Dendritic cell treated with granulocyte-macrophage colony-stimulating factor and Interleukin-4, amounts not matched to agents 40 ng/mL and 50 ng/mL, for 4 days (primary cell): ENCODE data around the gene SUGCT.
"Not testable (repeated sequence)": the region's sequence is repeated elsewhere in the genome, so short reads cannot be mapped to it uniquely, and the experiment has no call there.

Experiments used
- H3K27ac Mint-ChIP-seq: one replicate; pipeline ENCODE4 v1.8.0; 2022; ENCODE audit warnings: mild to moderate bottlenecking, mixed read lengths
- H3K27me3 Mint-ChIP-seq: one replicate; pipeline ENCODE4 v1.8.0; 2022; ENCODE audit warnings: mild to moderate bottlenecking, mixed read lengths
- H3K36me3 Mint-ChIP-seq: one replicate; pipeline ENCODE4 v1.8.0; 2022; ENCODE audit warnings: low read depth, mixed read lengths
- H3K4me1 Mint-ChIP-seq: one replicate; pipeline ENCODE4 v1.8.0; 2022; ENCODE audit warnings: low read depth, mixed read lengths
- H3K4me3 Mint-ChIP-seq: one replicate; pipeline ENCODE4 v1.8.0; 2022; ENCODE audit warnings: mild to moderate bottlenecking, moderate library complexity, mixed read lengths
- H3K9me3 Mint-ChIP-seq: one replicate; pipeline ENCODE4 v1.8.0; 2022; ENCODE audit warnings: mixed read lengths
- intact Hi-C: fragments of 100-400 bp; cut with micrococcal nuclease; formaldehyde crosslinking; loops from one replicate; pipeline ENCODE4 v1.15.0; 2022

SUGCT gene

DNA sequence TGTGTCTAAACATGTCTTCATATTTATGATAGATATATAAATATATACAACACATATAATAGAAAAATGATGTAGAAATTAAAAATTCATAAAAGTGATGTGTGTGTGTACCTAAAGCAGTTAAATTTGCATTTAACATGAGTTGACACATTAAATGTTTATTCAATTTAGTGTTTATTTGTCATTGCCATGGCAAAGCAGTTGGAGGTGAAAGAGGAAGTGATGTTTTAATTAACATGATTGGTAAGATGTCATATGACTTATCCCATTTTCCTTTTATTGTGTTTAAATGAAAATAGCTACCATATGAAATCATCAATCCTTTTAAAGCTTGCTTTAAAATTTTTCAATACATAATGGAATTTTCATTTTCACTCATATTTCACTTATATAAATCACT is 452.6 kb downstream of the SUGCT start:
- no peaks in the 10 kb centered on the region for H3K9me3 Mint-ChIP-seq
- intact Hi-C loops, result no loop called here
- no peak overlapping the region for H3K27ac Mint-ChIP-seq
- H3K4me1 Mint-ChIP-seq, result peaks cover 17% of the 10 kb centered on the region
- no peak overlapping the region for H3K4me3 Mint-ChIP-seq
- no peaks in the 10 kb centered on the region for H3K27me3 Mint-ChIP-seq
- no peaks in the 10 kb centered on the region for H3K36me3 Mint-ChIP-seq

DNA sequence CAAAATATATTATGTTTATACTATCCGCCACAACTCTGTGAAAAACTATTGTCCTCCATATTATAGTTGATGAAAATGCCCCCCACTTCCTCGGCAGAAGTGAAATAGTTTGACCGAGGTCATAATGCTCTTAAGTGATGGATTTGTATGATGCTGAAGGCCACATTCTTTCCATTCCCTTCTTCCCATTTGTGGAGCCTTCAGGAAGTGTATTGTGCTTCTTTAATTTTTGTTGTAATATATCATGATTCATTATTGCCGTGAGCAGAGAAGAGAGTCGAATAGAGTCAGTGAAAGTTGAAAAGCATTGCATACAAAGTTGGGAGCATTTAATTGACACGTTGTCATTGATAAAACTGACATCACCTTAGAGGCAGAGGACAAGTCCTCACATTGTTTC is 460.3 kb downstream of the SUGCT start:
- no peaks in the 10 kb centered on the region for H3K9me3 Mint-ChIP-seq
- H3K27me3 Mint-ChIP-seq, result no peaks in the 10 kb centered on the region
- intact Hi-C loops, result no loop called here
- H3K36me3 Mint-ChIP-seq, result no peaks in the 10 kb centered on the region
- peaks cover 14% of the 10 kb centered on the region for H3K4me1 Mint-ChIP-seq
- no peak overlapping the region for H3K27ac Mint-ChIP-seq
- no peak overlapping the region for H3K4me3 Mint-ChIP-seq

DNA sequence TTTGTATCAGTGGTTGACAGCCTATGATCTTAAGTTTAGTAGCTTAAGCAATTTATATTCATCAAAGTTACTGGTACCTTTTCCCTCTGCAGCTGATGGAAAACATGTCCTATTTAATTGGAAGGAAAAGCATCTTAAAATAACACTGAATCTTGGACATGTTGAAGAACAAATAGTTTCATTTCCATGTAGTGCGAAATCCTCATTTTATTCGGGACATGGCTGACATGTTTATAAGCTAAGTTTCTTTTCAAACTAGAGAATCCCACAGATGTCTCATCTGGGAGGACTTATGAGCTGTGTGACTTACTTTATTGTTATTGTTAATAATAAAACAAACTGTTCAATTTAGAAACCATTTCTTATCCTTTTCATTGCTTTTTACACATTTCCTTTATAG is 461.0 kb downstream of the SUGCT start:
- H3K4me1 Mint-ChIP-seq, result peaks cover 17% of the 10 kb centered on the region
- no peak overlapping the region for H3K4me3 Mint-ChIP-seq
- no peaks in the 10 kb centered on the region for H3K9me3 Mint-ChIP-seq
- intact Hi-C loops, result no loop called here
- H3K27ac Mint-ChIP-seq, result no peak overlapping the region
- no peaks in the 10 kb centered on the region for H3K27me3 Mint-ChIP-seq
- no peaks in the 10 kb centered on the region for H3K36me3 Mint-ChIP-seq

DNA sequence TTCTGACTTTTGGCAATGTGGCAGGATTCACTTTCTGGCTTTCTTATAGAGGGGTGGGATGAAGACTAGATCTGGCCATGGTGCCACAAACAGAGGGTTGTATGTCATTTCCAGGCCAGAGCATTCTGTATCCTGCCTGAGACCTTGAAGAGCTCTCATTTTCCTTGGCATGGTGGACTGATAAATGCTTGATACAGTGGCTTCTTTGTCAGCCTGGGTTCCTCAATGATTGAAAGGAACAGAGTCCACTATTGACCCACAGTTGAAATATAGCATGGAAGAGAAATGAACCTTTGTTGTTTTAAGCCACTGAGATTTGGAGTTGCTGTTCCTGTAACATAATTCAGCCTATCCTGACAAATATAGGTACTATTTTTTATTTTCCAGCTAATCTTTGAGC is 462.7 kb downstream of the SUGCT start:
- intact Hi-C loops, result no loop called here
- Mint-ChIP-seq H3K27ac (no peak overlapping the region), H3K9me3 (no peaks in the 10 kb centered on the region), H3K4me1 (peaks cover 17% of the 10 kb centered on the region), H3K27me3 (no peaks in the 10 kb centered on the region), H3K4me3 (no peak overlapping the region), H3K36me3 (no peaks in the 10 kb centered on the region)

DNA sequence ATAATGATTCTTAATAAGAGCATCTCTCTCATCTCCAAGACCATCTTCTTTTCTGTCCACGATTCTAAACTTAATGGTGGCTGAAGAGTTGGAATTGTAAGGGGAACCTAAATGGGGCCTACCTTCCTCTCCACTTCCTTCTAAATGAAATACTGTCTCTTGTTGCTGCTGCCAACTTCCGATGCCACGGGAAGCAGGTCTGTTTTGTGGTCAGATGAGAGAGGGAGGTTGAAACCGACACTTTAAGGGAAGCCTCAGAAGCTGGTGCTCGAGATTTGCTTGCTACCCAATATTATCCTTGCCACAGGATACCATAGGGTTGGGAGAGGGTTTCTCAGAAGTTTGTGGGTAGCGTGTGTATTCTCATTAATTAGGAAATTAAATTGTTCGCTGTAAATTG is 464.1 kb downstream of the SUGCT start:
- Mint-ChIP-seq H3K36me3 (no peaks in the 10 kb centered on the region), H3K27ac (no peak overlapping the region), H3K4me3 (no peak overlapping the region), H3K27me3 (no peaks in the 10 kb centered on the region), H3K9me3 (no peaks in the 10 kb centered on the region), H3K4me1 (peaks cover 17% of the 10 kb centered on the region)
- intact Hi-C loops, result no loop called here

DNA sequence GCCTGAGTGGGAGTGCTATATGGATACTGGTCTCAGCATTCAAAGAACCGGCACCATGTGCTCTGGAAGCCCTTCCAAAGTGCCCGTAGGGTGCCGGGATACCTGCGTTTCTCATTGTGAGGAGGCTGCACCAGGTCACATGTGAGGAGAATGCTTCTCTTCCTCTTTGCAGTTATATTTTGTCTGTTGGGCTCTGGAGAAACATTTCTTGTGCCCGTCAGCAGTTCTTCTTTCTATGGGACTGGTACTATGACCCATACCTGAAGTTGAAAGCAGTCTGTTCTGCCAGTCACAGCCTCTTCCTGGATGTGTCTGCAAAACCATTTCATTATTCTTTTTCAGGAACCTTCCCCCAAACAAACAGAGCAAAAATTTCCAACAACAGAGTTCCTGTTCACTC is 465.0 kb downstream of the SUGCT start:
- Mint-ChIP-seq H3K36me3 (no peaks in the 10 kb centered on the region), H3K27me3 (no peaks in the 10 kb centered on the region), H3K4me3 (no peak overlapping the region), H3K4me1 (peaks cover 17% of the 10 kb centered on the region), H3K27ac (no peak overlapping the region), H3K9me3 (no peaks in the 10 kb centered on the region)
- intact Hi-C loops, result no loop called here

DNA sequence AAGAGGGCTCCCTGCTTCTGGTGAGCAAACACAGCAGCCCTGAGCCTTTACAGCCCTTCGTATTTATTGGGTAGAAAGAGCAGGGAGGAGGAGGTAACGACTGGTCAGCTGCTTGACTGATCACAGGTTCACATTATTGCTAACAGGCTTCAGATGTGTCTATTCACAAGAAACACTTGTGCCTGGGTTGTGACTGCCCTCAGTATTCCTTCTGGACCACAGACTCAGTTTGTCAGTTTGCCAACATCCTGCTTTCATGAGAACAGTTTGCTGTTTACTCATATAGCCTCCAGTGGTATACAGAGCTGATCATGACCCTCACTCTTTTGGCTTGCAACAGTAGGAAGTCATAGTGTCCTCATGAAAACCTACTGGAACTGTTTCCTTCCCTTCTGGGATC is 467.5 kb downstream of the SUGCT start:
- intact Hi-C loops, H3K27me3 Mint-ChIP-seq, H3K9me3 Mint-ChIP-seq, H3K36me3 Mint-ChIP-seq, H3K27ac Mint-ChIP-seq, H3K4me3 Mint-ChIP-seq: not testable (repeated sequence)
- H3K4me1 Mint-ChIP-seq, result peaks cover 17% of the 10 kb centered on the region

DNA sequence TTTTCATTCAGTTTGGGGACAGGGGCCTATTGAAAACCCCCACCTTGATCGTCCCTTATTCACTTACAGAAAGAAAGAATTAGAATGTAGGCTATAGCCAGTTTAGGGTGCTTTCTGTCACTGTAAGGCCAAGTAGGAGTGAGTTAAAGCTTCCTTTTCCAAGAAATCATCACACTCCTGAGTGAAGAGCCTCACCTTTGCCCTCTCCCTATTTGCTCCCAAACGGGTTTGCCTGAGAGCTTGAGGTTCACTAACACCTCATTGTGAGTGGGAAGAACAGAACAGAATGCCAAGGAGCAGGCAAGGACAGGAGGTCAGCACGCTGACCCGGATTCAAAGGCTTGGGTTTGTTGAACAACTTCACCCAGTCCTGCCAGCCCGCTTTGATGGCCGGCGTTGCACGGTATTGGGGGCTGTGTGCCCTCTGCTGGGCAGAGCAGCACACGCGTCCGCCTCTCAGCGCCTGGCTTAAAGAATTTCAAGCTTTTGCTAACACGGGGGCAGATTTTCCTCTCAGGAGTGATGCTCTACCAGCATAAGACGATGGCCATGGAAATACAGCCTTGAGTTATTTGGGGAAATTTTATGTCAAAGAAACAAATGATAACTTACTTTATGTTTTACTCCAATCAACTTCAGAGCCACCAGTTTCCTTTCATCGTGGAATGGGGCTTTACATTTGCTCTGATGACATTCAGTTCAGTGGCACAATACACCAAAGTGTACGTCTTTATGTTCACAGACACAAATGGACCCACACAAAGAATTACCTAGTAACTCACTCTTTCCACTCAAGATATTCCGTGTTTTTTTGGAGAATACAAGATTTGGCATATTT is 470.0 kb downstream of the SUGCT start:
- no peak overlapping the region for H3K4me3 Mint-ChIP-seq
- intact Hi-C loops, result loop anchor here (1.0 to 2.0 kb wide), 2 partner anchors 276 to 372 kb away; no protein-coding TSS in a partner anchor
- no peak overlapping the region for H3K27ac Mint-ChIP-seq
- H3K27me3 Mint-ChIP-seq, result no peaks in the 10 kb centered on the region
- peaks cover 7% of the 10 kb centered on the region for H3K4me1 Mint-ChIP-seq
- no peaks in the 10 kb centered on the region for H3K9me3 Mint-ChIP-seq
- H3K36me3 Mint-ChIP-seq, result no peaks in the 10 kb centered on the region

DNA sequence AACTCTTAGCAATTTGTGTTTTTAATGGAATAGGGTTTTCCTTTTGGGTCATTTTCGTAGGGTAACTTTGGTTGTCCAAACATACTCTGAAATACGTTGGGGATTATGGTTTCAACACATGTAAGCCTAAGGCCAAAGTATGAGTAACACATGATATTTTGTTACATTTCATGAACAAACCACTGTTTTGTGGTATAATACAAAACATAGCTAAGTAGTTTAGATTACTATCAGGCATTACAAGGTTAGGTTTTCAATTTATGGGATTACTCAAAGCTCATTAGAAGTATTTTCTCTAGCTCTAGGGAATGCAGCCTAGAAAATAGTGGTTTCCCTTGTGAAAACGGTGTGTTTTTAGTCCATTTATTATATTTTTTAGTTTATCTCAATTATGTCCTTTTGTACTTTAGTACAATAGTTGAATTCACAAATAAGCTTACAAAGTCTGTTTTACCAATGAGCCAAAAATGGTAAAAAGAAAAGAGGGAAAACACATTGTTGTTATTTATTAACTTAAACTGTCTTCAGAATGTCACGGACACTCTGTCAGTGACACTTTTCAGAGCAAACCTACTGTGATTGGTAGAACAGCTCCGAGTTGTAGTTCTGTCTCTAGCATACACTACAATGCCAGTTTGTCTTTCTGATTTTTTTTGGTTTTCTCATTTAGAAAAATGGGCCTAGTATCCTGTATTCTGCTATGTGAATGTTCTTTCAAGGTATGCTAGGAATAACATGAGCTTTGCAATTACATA is 473.7 kb downstream of the SUGCT start:
- no peaks in the 10 kb centered on the region for H3K27me3 Mint-ChIP-seq
- no peaks in the 10 kb centered on the region for H3K4me1 Mint-ChIP-seq
- H3K27ac Mint-ChIP-seq, result no peak overlapping the region
- intact Hi-C loops, result no loop called here
- no peaks in the 10 kb centered on the region for H3K36me3 Mint-ChIP-seq
- no peaks in the 10 kb centered on the region for H3K9me3 Mint-ChIP-seq
- no peak overlapping the region for H3K4me3 Mint-ChIP-seq

DNA sequence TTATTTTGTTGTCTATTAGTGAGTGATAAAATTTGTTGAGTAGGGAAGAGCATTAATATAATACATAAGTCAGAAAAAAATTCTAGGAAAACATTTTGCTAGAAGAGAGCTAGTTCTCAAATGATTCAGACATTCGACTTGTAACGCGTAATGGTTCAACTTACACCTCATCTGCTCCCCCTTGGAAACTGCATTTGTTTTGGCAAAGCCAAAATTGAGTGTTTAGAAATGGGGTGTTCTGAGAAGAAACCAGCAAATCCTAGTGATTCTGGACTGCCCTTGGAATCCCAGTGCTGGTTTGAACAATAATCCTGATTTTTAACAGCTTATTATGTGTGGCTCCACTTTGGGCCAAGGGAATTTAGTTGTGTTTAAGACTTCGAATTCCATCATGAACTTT is 475.7 kb downstream of the SUGCT start:
- Mint-ChIP-seq H3K36me3 (no peaks in the 10 kb centered on the region), H3K27ac (no peak overlapping the region), H3K4me3 (no peak overlapping the region), H3K4me1 (no peaks in the 10 kb centered on the region), H3K27me3 (no peaks in the 10 kb centered on the region), H3K9me3 (no peaks in the 10 kb centered on the region)
- intact Hi-C loops, result no loop called here

DNA sequence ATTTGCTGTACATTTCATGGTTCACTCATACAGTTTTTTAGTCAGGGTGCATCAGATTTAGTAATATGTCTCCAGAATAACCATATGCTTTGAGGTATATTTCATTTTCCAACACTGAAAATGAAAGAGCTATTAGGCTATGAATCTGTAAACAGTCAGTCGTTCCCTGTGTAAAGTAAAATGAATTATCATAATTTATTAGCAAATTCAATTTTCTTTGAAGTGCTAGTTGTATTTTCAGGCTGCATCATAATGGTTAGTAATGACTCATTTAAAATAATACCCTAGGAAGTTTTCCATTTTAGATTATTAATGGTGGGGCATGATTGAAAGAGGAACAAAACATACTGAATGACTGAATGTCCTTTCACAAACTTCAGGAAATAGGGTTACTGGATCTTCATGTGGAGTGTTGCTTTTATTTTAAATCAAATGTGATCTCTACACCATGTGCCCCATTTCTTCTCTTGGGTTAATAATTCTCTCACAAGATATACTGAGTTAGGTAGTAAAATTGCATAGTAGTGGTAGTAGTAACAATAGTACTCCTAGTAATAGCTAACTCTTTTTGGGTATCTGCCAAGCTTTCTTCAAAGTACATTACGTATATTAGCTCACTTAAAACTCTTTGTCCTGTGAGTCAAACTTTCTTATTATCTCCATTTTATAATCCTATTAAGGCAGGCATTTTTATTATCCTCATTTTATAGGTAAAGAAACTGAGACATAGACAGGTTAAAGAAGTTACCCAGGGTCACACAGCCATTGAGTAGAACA is 476.5 kb downstream of the SUGCT start:
- no peaks in the 10 kb centered on the region for H3K27me3 Mint-ChIP-seq
- no peaks in the 10 kb centered on the region for H3K4me1 Mint-ChIP-seq
- no peak overlapping the region for H3K4me3 Mint-ChIP-seq
- no peaks in the 10 kb centered on the region for H3K9me3 Mint-ChIP-seq
- H3K36me3 Mint-ChIP-seq, result no peaks in the 10 kb centered on the region
- H3K27ac Mint-ChIP-seq, result no peak overlapping the region
- intact Hi-C loops, result no loop called here

DNA sequence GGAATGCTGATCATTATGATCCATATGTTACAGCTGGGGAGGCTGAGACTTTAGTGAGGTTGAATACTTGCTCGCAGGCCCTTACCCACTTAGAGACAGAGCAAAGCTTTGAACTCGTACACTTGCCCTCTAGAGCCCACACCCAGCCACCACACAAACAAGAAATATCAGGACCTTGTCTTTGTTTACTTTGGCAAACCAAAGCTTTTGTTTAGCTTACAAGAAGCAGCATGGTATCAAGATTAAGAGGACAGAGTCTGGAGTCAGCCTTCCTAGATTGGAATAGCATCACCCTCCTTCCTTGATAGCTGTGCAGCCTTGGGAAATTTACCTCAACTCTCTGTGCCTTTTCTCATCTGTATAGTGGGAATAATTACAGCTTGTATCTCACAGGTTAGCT is 477.5 kb downstream of the SUGCT start:
- no peaks in the 10 kb centered on the region for H3K9me3 Mint-ChIP-seq
- intact Hi-C loops, result no loop called here
- H3K36me3 Mint-ChIP-seq, result no peaks in the 10 kb centered on the region
- H3K27me3 Mint-ChIP-seq, result no peaks in the 10 kb centered on the region
- H3K4me3 Mint-ChIP-seq, result no peak overlapping the region
- no peak overlapping the region for H3K27ac Mint-ChIP-seq
- no peaks in the 10 kb centered on the region for H3K4me1 Mint-ChIP-seq

DNA sequence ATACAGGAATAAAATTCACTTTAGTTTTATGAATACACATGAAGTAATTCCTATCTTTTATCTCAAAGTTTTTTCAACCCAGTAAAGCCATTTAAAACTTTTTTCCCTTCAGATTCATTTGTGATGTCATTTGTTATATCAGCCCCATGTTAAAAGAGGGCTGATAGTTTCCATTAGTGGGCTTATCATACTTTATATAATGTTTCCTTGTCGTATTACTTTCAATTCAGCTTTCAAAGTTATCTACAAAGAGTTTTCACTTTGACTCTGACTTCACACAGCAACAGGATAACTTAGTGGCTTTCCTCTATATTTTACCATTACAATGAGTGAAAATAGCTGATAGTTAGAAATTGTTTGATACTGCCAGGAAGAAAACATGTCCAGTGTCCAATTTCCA is 484.8 kb downstream of the SUGCT start:
- no peak overlapping the region for H3K4me3 Mint-ChIP-seq
- H3K36me3 Mint-ChIP-seq, result no peaks in the 10 kb centered on the region
- H3K9me3 Mint-ChIP-seq, result no peaks in the 10 kb centered on the region
- no peak overlapping the region for H3K27ac Mint-ChIP-seq
- H3K27me3 Mint-ChIP-seq, result no peaks in the 10 kb centered on the region
- H3K4me1 Mint-ChIP-seq, result no peaks in the 10 kb centered on the region
- intact Hi-C loops, result no loop called here

DNA sequence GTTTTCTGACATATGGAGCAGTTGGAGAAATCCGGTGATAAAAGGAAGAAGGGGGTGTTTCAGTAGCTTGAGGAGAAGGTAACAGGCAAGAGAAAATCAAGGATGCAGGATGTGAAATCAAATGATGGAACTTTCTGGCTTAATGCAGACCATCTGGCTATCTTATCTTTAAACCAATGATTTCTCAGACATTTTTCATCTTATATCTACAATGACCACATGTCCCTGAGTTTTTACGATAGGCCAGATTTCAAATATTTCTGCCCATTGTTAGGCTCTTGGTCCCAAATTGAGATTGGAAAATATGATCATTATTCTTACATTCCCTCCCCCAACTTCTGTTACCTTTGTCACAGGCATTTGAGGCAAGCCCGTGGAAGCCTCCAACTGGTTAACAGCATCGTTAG is 486.8 kb downstream of the SUGCT start:
- H3K36me3 Mint-ChIP-seq, result no peaks in the 10 kb centered on the region
- no peaks in the 10 kb centered on the region for H3K4me1 Mint-ChIP-seq
- H3K4me3 Mint-ChIP-seq, result no peak overlapping the region
- H3K27ac Mint-ChIP-seq, result no peak overlapping the region
- intact Hi-C loops, result no loop called here
- no peaks in the 10 kb centered on the region for H3K27me3 Mint-ChIP-seq
- no peaks in the 10 kb centered on the region for H3K9me3 Mint-ChIP-seq
